ENCODE data around the gene EIF4A3. TPM values are rescaled to one million over a fixed set of nuclear protein-coding genes. Genes with fewer than 3 reads are reported as not detected.
"Not testable (repeated sequence)": the region's sequence is repeated elsewhere in the genome, so short reads cannot be mapped to it uniquely, and the experiment has no call there.

Gene EIF4A3
- total RNA-seq, 1 experiment from 2014 or later, result 145 TPM

DNA sequence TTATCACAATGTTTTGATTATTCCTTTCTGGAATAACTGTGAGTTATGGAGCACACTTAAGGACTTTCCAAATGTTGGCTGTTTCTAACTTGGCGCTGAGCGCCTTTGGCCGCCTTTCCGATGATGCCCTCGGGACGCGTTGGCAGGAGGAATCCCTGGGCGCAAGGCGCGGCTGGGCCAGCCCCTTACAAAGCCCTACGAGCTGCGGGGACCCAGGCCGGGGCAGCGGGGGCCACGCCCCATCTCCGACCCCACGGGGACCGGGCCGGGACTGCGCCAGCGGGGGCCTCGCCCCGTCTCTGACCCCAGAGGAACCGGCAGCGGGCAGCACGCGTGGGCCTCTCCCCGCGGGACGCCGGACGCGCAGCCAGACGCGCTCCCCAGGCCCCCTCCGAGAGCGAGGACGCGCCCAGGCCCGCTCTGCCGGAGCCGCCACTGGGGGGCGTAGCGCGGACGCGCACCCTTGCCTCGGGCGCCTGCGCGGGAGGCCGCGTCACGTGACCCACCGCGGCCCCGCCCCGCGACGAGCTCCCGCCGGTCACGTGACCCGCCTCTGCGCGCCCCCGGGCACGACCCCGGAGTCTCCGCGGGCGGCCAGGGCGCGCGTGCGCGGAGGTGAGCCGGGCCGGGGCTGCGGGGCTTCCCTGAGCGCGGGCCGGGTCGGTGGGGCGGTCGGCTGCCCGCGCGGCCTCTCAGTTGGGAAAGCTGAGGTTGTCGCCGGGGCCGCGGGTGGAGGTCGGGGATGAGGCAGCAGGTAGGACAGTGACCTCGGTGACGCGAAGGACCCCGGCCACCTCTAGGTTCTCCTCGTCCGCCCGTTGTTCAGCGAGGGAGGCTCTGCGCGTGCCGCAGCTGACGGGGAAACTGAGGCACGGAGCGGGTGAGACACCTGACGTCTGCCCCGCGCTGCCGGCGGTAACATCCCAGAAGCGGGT is 45.6 kb downstream of the EIF4A3 start, which contains the start of gene GAA:
GAA (plus strand) TSS at position 571 of the 935 bp plus-strand sequence. CDS start 3,006 bp downstream, outside the sequence.
- DNase-seq (ENCODE audit: low read depth), result peak; percentile 65

DNA sequence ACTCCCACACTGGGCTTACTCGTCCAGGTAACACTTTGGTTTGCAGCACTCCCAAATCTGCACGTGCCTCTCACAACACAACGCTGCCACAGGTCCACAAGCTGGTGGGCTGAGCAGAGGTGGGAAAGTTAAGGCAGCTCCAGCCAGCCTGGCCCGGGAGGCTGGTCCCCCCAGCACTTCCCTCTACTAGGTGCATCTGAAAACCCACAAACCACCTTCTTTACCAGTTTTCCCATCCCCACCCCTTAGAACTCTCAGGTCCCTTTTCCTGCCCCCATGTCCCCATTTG is 46.9 kb downstream of the EIF4A3 start:
- no peak for DNase-seq (ENCODE audit: low read depth)

DNA sequence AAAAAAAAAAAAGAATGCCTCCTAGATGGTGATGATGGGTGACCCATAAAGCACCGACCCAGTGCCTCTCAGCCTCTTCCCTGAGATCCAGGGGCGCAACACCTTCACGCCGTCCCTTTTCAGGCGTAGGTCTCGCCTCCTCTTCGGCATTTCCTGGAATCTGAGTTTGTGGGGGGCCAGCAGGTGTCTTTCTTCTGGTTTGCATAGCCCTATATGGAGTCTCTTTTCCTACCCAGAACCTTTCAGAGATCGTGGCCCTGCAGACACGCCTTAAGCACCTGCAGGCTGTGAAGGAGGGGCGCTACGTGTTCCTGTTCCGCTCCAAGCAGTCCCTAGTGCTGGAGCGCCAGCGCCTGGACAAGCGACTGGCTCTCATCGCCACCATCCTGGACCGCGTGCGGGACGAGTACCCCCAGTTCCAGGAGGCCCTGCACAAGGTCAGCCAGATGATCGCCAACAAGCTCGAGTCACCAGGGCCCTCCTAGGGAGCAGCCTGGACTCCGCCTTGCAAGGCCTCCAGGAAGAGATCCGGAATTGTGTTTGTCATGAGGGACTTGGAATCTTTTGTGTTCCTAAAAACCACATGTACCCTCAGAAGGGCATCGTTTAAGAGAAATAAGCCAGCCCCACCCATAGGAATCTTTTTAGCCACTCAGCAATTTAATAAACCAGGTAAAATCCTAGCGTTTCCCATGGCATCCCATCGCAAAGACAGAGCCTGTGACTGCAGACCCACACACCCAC is 47.5 kb downstream of the EIF4A3 start:
- no peak for DNase-seq (ENCODE audit: low read depth)

DNA sequence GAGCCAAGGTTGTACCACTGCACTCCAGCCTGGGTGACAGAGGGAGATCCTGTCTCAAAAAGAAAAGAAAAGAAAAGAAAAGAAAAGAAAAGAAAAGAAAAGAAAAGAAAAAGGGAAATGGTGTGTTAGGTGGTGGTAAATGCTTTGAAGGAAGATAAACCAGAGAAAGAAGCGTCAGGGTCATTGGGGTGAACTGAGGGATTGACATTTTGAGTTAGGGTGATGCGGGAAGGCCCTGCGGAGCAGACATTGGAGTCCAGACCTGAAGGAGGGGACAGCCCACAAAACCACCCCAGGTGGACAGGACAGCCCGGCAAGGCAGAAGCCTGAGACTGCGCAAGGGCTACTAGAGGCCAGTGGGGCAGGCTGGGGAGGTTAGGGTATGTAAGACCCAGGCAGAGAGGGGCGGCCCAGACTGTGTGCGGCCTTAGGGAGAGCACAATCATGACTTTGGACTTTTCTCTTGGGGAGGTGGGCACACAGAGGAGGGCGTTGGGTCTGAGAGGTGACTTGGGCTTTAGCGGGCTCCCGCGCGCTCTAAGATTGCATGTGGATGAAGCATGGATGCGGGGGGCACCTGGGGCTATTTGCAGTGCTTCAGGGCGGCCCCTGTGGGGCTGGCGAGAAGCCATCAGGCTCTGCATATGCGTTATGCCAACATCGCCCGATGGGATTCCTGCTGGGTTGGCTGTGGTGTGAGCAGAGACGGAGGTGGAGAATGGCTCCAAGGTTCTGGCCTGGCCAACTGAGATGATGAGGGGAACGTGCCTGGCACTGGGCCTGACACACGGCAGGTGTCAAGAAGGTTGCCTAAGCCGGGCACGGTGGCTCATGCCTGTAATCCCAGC is 48.9 kb downstream of the EIF4A3 start:
- no peak for DNase-seq (ENCODE audit: low read depth)

DNA sequence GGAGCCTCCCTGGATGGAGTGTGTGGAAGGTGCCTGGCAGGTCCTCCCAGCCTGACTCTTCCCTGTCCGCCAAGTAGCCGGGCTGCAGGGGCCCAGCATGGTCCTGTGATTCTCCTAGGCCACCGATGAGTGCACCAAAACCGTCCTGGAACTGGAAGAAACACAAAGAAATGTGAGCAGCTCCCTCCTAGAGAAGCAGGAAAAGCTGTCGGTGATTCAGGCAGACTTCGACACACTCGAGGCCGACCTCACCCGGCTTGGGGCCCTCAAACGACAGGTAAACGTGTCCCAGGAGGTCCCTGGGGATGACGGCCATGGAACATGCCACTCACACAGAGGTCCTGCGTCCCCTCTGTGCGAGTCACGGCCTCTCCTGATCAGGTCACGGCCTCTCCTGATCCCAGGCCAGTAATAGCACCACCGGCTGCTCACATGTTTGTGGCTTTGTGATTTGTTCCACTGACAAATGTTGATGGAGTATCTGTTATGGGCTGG is 49.8 kb downstream of the EIF4A3 start:
- DNase-seq (ENCODE audit: low read depth), result no peak

DNA sequence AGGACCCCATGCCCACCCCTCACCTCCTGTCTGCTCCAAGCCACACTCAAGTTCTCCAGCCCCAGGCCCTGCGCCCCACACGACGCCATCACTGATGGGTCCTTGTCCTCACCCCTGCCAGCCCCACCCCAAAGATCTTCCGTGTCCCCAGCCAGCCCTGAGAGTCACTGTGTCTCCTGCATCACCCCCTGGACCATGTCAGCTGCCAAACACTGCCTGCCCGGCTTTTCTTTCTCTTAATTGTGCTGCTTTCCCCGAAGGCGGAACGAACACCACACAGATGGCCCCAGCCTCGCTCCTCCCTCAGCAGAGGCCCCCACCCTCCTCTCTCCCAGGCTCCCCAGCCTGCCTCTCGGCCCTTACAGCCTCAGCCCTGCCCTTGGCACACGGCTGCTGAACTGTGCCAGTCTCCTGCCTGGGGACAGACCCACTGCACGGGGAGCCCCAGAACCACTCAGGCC is 50.3 kb downstream of the EIF4A3 start:
- DNase-seq (ENCODE audit: low read depth), result no peak

DNA sequence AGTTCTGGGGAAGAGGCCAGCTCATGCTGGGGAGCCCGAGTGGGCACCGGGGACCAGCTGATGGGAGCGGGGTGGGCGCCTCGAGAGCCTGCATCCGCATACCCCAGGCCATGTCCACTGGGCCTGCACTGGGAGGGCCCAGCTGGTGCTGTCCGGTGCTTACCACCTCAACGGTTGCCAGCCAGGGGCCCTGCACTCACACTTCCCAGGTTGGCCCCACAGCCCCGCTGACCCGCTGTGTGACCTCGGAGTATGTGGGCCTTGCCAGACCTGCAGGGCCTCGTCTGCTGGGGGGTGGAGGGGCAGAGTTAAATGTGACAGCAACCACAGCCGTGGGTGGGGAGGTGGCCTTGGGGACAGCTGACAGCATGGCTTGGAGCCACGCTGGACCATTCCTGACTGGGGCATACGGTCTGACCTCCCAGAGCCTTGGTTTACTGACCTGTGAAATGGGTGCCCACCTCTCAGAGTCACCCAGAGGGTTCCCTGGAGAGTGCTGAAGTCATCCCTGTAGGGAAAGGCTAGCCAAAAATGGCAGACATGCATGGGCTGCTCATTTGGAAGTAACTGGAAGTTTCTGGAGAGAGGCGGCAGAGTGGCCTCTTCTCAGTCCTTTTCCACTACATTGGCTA is 51.0 kb downstream of the EIF4A3 start:
- no peak for DNase-seq (ENCODE audit: low read depth)

DNA sequence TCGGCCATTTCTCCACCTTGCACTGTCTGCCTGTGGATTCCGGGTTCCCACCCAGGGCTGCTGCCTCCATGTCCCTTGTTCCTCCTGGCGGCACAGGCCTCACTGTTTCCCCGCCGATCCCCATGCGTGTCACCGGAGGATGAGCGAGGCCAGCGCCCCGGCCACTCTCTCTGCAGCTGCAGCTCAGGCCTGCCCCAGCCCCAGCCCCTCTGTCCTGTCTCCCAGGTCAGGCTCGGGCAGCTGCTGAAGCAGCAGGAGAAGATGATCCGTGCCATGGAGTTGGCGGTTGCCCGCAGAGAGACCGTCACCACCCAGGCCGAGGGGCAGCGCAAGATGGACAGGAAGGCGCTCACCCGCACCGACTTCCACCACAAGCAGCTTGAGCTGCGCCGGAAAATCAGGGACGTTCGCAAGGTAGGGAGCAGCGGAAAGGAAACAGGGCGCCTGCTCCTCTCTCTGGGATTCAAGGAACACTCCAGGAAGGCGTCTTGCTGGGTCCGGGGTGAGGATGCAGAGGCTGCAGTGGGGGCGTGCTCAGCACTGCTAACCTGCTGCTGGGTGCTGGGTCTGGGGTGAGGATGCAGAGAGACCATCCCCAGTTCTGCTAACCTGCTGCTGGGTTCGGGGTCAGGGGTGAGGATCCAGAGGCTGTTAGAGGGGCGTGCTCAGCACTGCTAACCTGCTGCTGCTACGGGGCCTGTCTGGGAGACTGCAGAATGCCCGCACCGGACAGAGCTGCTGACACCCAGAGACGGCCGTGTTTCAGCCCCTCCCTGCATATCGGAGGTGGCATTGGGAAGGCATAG is 51.7 kb downstream of the EIF4A3 start:
- DNase-seq (ENCODE audit: low read depth), result no peak

DNA sequence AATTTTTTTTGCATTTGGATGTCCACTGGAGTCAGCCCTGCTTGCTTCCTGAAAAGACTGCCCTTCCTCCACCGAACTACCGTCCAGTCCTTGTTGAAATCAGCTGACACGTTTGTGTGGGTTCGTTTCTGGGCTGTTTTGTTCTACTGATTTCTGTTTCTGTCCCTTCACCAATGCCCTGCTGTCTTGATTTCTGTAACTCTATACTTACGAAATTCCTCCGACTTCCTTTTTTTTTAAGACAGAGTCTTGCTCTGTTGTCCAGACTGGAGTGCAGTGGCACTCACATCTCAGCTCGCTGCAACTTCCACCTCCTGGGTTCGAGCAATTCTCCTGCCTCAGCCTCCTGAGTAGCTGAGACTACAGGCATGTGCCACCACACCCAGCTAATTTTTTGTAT is 54.0 kb downstream of the EIF4A3 start:
- no peak for DNase-seq (ENCODE audit: low read depth)

DNA sequence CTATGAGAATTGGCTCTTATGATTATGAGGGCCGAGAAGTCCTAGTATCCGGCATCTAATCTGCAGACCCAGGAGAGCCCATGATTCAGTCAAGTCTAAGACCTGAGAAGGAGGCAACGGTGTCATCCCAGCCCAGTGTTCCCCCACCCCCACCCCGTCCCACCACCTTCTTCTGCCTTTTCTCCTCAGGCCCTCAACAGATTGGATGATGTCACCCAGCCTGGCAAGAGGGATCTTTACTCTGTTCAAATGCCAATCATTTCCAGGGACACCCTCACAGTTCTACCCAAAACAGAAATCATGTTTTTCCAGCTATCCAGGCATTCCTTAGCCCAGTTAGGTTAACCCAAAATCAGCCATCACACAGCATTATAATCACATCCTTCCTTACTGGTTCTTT is 55.6 kb downstream of the EIF4A3 start:
- no peak for DNase-seq (ENCODE audit: low read depth)

DNA sequence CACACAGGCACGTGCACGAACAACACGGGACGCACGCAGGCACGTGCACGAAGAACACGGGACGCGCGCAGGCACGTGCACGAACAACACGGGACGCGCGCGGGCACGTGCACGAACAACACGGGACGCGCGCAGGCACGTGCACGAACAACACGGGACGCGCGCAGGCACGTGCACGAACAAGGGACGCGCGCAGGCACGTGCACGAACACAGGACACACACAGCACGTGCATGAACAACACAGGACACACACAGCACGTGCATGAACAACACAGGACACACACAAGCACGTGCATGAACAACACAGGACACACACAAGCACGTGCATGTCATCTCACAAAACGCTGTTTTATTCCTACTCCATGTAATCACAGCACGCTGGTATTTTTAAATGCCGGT is 56.8 kb downstream of the EIF4A3 start:
- DNase-seq (ENCODE audit: low read depth), result not testable (repeated sequence)

DNA sequence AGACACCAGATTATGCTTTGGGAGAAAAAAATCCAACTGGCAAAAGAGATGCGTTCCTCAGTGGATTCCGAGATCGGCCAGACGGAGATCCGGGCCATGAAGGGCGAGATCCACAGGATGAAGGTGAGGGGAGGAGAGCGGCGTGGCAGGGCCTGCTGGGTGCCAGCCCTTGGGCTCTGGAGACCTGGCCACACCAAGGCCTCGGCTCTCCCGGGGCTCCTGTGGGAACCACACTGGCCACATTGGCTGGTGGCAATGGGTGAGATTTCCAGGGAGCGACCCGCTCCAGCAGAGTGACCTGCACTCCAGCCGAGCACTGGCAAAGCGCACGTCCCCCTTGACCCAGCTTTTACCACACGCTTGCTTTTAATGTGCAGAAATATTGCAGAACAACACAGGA is 57.2 kb downstream of the EIF4A3 start:
- no peak for DNase-seq (ENCODE audit: low read depth)

DNA sequence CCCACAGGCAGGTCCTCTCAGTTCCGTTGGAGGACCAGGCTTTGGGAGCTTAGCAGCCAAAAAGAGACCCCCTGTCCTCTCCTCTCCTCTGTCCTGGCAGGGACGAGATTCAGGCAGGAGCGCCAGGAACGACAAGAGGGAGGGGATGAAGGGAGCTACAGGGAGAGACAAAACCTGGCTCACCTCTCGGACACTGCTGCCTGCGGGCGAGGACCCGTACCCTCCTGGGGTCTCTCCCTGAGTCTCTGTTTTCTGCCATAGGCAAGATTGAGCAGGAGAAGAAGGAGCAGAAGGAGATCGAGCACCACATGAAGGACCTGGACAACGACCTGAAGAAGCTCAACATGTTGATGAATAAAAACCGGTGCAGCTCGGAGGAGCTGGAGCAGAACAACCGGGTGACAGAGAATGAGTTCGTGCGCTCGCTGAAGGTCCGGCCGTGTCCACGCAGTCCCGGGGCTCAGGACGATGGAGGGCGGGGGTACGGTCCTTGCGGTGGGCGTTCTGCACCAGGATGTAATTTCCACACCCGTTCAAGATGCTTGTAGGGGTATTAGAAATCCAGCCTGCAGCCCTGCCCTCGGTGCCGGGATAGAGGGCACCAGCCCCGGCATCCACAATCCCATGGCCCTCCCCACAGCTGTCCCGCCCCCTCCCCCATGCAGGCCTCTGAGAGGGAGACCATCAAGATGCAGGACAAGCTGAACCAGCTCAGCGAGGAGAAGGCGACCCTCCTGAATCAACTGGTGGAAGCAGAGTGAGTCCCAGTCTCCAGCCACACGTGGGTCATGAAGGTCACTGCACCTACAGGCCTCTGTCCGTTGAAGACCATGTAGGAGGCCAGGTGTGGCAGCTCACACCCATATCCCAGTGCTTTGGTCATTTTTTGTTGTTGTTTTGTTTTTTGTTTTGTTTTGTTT is 59.3 kb downstream of the EIF4A3 start:
- DNase-seq (ENCODE audit: low read depth), result no peak

DNA sequence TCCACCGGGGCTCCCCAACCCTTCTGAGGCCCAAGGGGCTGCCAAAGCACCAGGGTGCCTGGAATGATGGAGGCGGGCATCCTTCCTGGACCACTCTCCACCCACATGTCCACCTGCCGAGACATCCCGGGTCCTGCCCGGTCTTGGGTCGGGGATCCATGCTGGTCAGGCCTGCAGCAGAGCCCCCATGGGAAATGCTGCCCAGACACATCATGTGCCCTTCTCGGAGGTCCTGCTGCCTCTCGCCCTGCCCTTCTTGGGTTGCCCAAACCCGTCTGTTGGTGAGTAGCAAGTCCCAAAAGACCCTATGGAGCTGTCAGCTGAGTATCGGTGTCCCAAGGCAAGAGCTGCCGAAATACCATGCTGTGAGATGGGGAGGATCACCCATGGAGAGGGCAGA is 60.3 kb downstream of the EIF4A3 start:
- no peak for DNase-seq (ENCODE audit: low read depth)

DNA sequence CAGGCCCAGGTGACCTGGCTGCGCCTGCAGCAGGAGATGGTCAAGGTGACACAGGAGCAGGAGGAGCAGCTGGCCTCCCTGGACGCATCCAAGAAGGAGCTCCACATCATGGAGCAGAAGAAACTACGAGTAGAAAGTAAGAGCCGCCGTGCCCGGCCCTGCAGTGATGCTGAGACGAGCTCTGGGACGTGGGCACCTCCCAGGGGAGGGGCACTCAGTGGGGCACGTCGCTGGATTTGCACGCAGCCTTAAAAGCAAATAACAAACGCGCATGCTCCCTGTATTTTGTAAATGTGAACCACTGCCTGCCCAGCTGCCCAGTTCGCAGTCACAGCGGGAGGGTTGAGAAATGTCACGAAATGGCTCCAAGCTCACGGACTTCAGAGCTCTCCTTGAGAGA is 60.8 kb downstream of the EIF4A3 start:
- DNase-seq (ENCODE audit: low read depth), result no peak

DNA sequence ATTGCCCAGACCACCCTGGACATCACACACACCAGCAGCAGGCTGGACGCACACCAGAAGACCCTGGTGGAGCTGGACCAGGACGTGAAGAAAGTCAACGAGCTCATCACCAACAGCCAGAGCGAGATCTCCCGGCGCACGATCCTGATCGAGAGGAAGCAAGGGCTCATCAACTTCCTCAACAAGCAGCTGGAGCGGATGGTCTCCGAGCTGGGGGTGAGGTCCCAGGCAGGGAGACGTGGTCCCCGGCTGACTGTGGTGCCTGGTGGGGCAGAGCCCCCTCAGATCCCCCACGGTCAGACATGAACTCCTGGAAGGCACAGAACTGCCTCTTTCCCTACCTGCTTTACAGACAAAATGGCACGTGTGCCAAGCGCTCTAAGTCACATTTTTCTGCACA is 62.2 kb downstream of the EIF4A3 start:
- DNase-seq (ENCODE audit: low read depth), result no peak
